SK-N-SH treated with all-trans-retinoic acid at 6 μM for 48 hours (cell line): ENCODE results near the gene SOX6.

Source experiments
- ATAC-seq: fragments of 200-7000 bp; cut with Tn5 transposase; 3 replicates; pipeline ENCODE4 v1.9.1; 2020; ENCODE audit warnings: mild to moderate bottlenecking, moderate library complexity
- ARNTL ChIP-seq: fragments of 450-650 bp; formaldehyde crosslinking; IDR thresholded peaks from 2 replicates; pipeline ENCODE4 v1.5.0; 2020; ENCODE audit warnings: low read depth, mild to moderate bottlenecking, moderate library complexity, borderline replicate concordance
- BACH2 ChIP-seq: fragments of 250-450 bp; sonication (Bioruptor Pico); IDR thresholded peaks from 2 replicates; pipeline ENCODE4 v1.9.0; 2021; ENCODE audit warnings: mild to moderate bottlenecking, borderline replicate concordance
- CSDC2 ChIP-seq: fragments of 250-450 bp; sonication (Bioruptor Pico); IDR thresholded peaks from 2 replicates; pipeline ENCODE4 v1.5.0; 2020; ENCODE audit warnings: mild to moderate bottlenecking, moderate library complexity
- ESRRG ChIP-seq: fragments of 250-450 bp; sonication (Bioruptor Pico); IDR thresholded peaks from 2 replicates; pipeline ENCODE4 v1.6.1; 2021; ENCODE audit warnings: mild to moderate bottlenecking
- GLIS3 ChIP-seq: fragments of 250-450 bp; sonication (Bioruptor Pico); IDR thresholded peaks from 2 replicates; pipeline ENCODE4 v1.5.0; 2020; ENCODE audit warnings: mild to moderate bottlenecking, moderate library complexity
- ISL1 ChIP-seq: fragments of 250-450 bp; sonication (Bioruptor Pico); IDR thresholded peaks from 2 replicates; pipeline ENCODE4 v2.1.2; 2022; ENCODE audit warnings: mild to moderate bottlenecking, moderate library complexity
- OSR1 ChIP-seq: fragments of 250-450 bp; sonication (Bioruptor Pico); IDR thresholded peaks from 2 replicates; pipeline ENCODE4 v1.8.0; 2022; ENCODE audit warnings: moderate library complexity, mild to moderate bottlenecking, inconsistent platforms
- TOX ChIP-seq: fragments of 250-450 bp; sonication (Bioruptor Pico); IDR thresholded peaks from 2 replicates; pipeline ENCODE4 v1.8.0; 2021; ENCODE audit warnings: mild to moderate bottlenecking, moderate library complexity, borderline replicate concordance
- ZC3H10 ChIP-seq: fragments of 250-450 bp; sonication (Bioruptor Pico); IDR thresholded peaks from 2 replicates; pipeline ENCODE4 v1.5.1; 2021; ENCODE audit warnings: mild to moderate bottlenecking, moderate library complexity
- ZFP3 ChIP-seq: fragments of 250-450 bp; sonication (Bioruptor Pico); IDR thresholded peaks from 2 replicates; pipeline ENCODE4 v1.5.0; 2020; ENCODE audit warnings: mild to moderate bottlenecking, moderate library complexity
- ZFP30 ChIP-seq: fragments of 450-650 bp; formaldehyde crosslinking; IDR thresholded peaks from 2 replicates; pipeline ENCODE4 v1.5.0; 2022; ENCODE audit warnings: mild to moderate bottlenecking, moderate library complexity
- ZNF565 ChIP-seq: fragments of 450-650 bp; formaldehyde crosslinking; conservative IDR thresholded peaks from 2 replicates; pipeline ENCODE4 v1.5.0; 2020; ENCODE audit warnings: low read depth, mild to moderate bottlenecking, moderate library complexity
- ZNF70 ChIP-seq: fragments of 450-650 bp; formaldehyde crosslinking; IDR thresholded peaks from 2 replicates; pipeline ENCODE4 v1.5.0; 2020; ENCODE audit warnings: mild to moderate bottlenecking, moderate library complexity
- TF ChIP-seq, protein P1 (sequence below): fragments of 250-450 bp; sonication (Bioruptor Pico); IDR thresholded peaks from 2 replicates; pipeline ENCODE4 v1.5.1; 2020; ENCODE audit warnings: low read depth, mild to moderate bottlenecking, moderate library complexity
- TF ChIP-seq, protein P2 (sequence below): fragments of 250-450 bp; sonication (Bioruptor Pico); IDR thresholded peaks from 2 replicates; pipeline ENCODE4 v1.5.1; 2021; ENCODE audit warnings: mild to moderate bottlenecking, moderate library complexity
- TF ChIP-seq, protein P3 (sequence below): fragments of 250-450 bp; sonication (Bioruptor Pico); IDR thresholded peaks from 2 replicates; pipeline ENCODE4 v1.8.0; 2020; ENCODE audit warnings: mild to moderate bottlenecking, moderate library complexity, borderline replicate concordance
- TF ChIP-seq, protein P4 (sequence below): fragments of 250-450 bp; sonication (Bioruptor Pico); IDR thresholded peaks from 2 replicates; pipeline ENCODE4 v1.8.0; 2021; ENCODE audit warnings: low read depth, mild to moderate bottlenecking, moderate library complexity, borderline replicate concordance

The SOX6 gene

DNA sequence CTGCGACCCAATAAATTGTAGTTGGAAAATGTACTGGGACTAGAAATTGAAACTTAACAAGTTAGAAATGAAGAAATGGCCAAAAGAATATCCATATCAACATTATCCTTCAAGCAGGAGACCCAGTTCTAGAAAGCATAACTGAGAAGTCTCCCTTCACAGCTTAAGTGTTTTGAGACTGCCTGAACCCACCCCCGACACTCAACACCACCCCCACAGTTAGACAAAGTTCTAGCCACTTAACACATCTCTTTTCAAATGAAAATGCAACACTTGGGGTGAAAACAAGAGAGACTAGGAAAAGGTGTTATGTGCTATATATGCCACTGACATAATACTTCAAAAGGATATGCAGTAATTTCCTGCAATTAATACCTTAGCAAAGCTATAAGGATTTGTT, 184.5 kb downstream of the SOX6 start:
- no peak for ATAC-seq

DNA sequence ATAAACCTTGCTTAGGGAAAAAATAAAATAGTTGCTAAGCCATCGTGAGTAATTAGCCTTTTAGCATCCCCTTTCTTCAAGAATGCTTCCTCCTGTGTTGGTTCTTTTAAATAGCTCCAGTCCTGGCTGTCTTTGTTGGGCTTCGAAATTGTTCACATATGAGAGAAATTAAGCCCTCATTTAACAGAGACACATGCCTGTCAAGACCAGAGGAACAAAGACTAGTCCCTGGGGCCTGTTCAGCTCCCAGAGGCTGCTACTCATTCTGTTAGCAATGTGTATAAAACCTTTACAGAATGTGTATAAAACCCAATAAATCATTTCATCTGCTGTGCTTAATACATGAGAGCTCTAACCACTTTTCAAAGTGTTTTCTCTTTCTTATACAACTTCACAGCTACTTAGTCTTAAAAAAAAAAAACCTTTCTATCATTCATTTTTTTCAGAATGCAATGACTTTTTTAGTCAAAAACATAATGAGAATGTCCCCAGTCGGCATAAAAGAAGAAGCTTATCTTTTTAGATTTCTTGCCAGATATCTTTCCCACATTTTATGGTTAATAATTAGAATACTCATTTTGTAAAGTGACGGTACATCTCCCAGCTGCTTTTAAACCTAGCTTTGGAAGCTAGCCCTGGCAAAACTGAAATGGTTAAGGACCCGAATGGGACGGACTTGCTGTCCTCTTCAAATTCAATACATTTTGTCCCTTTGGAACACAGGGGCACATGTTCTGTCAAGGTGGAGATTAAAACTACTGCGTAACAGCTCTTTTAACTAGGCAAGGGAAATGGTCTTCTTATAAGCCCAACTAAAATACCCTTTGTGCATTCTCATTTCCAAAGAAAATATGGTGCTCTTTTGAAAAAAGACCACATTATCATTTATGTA, 186.1 kb downstream of the SOX6 start:
- TF ChIP-seq ESRRG (CRISPR knock-in tag) (no peak), ARNTL (CRISPR knock-in tag) (no peak), ZNF70 (CRISPR knock-in tag) (no peak), ZFP30 (no peak), ZC3H10 (no peak), CSDC2 (no peak), BACH2 (no peak)
- TF ChIP-seq, protein P1, sequence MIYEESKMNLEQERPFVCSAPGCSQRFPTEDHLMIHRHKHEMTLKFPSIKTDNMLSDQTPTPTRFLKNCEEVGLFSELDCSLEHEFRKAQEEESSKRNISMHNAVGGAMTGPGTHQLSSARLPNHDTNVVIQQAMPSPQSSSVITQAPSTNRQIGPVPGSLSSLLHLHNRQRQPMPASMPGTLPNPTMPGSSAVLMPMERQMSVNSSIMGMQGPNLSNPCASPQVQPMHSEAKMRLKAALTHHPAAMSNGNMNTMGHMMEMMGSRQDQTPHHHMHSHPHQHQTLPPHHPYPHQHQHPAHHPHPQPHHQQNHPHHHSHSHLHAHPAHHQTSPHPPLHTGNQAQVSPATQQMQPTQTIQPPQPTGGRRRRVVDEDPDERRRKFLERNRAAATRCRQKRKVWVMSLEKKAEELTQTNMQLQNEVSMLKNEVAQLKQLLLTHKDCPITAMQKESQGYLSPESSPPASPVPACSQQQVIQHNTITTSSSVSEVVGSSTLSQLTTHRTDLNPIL (CRISPR knock-in tag): no peak
- ATAC-seq: peak; percentile 19; the same call in 2 of the 3 replicates

More for the DNA sequence above, 184.5 kb downstream of the SOX6 start:
- TF ChIP-seq GLIS3: no peak
- no peak for TF ChIP-seq OSR1 (CRISPR knock-in tag)
- no peak for TF ChIP-seq ZC3H10
- no peak for TF ChIP-seq TOX
- TF ChIP-seq ZNF565 (CRISPR knock-in tag): no peak
- TF ChIP-seq ISL1 (CRISPR knock-in tag): no peak
- no peak for TF ChIP-seq CSDC2
- TF ChIP-seq ESRRG (CRISPR knock-in tag): no peak
- TF ChIP-seq, protein P2, sequence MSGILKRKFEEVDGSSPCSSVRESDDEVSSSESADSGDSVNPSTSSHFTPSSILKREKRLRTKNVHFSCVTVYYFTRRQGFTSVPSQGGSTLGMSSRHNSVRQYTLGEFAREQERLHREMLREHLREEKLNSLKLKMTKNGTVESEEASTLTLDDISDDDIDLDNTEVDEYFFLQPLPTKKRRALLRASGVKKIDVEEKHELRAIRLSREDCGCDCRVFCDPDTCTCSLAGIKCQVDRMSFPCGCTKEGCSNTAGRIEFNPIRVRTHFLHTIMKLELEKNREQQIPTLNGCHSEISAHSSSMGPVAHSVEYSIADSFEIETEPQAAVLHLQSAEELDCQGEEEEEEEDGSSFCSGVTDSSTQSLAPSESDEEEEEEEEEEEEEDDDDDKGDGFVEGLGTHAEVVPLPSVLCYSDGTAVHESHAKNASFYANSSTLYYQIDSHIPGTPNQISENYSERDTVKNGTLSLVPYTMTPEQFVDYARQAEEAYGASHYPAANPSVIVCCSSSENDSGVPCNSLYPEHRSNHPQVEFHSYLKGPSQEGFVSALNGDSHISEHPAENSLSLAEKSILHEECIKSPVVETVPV: no peak
- TF ChIP-seq ARNTL (CRISPR knock-in tag): no peak
- TF ChIP-seq, protein P3, sequence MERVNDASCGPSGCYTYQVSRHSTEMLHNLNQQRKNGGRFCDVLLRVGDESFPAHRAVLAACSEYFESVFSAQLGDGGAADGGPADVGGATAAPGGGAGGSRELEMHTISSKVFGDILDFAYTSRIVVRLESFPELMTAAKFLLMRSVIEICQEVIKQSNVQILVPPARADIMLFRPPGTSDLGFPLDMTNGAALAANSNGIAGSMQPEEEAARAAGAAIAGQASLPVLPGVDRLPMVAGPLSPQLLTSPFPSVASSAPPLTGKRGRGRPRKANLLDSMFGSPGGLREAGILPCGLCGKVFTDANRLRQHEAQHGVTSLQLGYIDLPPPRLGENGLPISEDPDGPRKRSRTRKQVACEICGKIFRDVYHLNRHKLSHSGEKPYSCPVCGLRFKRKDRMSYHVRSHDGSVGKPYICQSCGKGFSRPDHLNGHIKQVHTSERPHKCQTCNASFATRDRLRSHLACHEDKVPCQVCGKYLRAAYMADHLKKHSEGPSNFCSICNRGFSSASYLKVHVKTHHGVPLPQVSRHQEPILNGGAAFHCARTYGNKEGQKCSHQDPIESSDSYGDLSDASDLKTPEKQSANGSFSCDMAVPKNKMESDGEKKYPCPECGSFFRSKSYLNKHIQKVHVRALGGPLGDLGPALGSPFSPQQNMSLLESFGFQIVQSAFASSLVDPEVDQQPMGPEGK (CRISPR knock-in tag): no peak
- TF ChIP-seq, protein P1 (CRISPR knock-in tag): no peak

DNA sequence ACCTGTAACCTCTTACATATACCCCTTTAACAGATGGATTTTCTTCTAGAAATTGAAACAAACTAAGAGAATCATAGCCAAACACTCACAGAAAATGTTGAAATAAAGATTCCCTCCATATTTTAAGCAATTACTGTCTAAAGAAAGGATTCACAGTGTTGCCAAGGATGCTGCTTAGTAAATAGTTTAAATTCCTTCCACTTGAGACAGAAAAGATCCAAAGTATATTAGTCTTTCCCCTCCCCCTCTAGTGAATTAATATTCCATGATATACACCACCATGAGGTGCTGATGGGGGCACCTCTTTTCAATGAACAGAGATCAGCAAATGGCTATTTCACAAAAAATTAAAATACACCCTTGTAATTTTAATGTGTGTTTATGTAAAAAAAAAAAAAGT, 186.8 kb downstream of the SOX6 start:
- peak; percentile 43; the same call in 2 of the 3 replicates for ATAC-seq
- TF ChIP-seq, protein P2: no peak
- peak; percentile 39; the same call in 1 of the 2 replicates for TF ChIP-seq ISL1 (CRISPR knock-in tag)
- TF ChIP-seq ZFP3: no peak
- TF ChIP-seq, protein P4, sequence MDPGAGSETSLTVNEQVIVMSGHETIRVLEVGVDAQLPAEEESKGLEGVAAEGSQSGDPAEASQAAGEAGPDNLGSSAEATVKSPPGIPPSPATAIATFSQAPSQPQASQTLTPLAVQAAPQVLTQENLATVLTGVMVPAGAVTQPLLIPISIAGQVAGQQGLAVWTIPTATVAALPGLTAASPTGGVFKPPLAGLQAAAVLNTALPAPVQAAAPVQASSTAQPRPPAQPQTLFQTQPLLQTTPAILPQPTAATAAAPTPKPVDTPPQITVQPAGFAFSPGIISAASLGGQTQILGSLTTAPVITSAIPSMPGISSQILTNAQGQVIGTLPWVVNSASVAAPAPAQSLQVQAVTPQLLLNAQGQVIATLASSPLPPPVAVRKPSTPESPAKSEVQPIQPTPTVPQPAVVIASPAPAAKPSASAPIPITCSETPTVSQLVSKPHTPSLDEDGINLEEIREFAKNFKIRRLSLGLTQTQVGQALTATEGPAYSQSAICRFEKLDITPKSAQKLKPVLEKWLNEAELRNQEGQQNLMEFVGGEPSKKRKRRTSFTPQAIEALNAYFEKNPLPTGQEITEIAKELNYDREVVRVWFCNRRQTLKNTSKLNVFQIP (CRISPR knock-in tag): no peak
- TF ChIP-seq, all 23 proteins: peak for 1
